CD4-positive, alpha-beta T cell treated with Interleukin-6 at 100 ng/mL for 8 hours (primary cell): ENCODE measurements around the gene CNTFR.
A peak's percentile ranks its signal among the peaks of the same experiment; 100 is the strongest.
"Not testable (repeated sequence)": the region's sequence is repeated elsewhere in the genome, so short reads cannot be mapped to it uniquely, and the experiment has no call there.

Experiments used
- DNase-seq: peaks from one replicate; pipeline ENCODE4 v3.0.0-alpha.2; 2020; ENCODE audit warnings: mixed read lengths, low spot score

Gene CNTFR, protein sequence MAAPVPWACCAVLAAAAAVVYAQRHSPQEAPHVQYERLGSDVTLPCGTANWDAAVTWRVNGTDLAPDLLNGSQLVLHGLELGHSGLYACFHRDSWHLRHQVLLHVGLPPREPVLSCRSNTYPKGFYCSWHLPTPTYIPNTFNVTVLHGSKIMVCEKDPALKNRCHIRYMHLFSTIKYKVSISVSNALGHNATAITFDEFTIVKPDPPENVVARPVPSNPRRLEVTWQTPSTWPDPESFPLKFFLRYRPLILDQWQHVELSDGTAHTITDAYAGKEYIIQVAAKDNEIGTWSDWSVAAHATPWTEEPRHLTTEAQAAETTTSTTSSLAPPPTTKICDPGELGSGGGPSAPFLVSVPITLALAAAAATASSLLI

DNA sequence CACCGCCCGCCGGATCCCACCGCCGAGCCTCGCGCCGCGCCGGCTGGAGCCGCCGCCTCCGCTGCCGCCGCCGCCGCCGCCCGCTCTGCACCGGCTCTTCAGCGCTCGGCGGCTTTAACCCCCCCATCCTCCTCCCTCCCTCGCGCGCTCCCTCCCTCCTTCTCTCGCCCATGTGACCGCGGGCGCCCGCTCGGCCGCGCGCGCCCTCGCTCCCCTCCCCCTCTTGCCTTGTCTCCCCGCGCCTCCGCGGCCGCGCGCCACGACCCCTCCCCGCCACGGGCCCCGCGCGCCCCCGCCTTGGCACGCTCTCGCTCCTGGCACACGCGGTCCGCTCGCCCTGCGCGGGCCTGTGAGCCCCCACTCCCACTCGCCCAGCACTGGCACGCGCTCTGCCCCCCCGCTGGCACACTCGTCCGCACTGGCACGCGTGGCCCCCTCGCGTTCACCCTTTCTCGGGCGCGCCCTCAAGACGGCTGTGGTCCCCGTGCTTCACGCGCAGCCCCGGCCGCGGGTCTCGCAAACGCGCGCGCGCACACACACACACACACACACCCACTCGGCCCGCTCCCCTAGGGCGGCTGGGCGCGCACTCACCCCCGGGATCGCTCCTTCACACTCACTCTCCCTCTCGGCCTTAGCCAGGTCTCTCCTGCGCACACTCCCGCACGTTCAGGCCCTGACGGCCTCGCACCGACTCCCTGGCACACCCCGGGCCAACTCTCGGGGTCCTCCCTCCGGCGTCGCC is at the start of gene CNTFR:
CNTFR (minus strand) TSS at position 89 of the 745 bp plus-strand sequence. CDS start 20,743 bp downstream, outside the sequence.
- DNase-seq: no peak

DNA sequence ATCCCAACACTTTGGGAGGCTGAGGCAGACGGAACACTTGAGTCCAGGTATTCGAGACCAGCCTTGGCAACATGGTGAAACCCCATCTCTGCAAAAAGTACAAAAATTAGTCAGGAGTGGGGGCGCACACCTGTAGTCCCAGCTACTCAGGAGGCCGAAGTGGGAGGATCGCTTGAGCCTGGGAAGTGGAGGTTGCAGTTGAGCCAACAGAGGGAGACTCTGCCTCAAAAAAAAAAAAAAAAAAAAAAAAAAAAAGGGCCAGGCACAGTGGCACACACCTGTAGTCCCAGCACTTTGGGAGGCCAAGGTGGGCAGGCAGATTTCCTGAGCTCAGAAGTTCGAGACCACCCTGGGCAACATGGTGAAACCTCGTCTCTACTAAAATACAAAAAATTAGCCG is 49.8 kb upstream of the CNTFR start:
- DNase-seq: not testable (repeated sequence)

DNA sequence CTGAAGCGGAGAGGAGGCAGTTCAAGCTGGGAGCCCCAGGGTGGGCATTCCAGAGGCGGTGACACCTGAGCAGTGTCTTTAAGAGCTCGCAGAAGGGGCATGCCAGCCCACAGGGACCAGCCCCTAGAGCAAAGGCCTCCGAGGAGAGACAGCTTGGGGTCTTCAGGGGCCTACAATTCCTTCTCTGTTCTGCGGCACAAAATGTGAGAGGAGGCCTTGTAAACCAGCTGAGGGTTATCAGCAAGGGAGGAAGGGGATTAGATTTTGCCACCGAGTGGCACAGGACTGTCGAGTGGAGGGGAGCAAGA is 48.6 kb upstream of the CNTFR start:
- no peak for DNase-seq

DNA sequence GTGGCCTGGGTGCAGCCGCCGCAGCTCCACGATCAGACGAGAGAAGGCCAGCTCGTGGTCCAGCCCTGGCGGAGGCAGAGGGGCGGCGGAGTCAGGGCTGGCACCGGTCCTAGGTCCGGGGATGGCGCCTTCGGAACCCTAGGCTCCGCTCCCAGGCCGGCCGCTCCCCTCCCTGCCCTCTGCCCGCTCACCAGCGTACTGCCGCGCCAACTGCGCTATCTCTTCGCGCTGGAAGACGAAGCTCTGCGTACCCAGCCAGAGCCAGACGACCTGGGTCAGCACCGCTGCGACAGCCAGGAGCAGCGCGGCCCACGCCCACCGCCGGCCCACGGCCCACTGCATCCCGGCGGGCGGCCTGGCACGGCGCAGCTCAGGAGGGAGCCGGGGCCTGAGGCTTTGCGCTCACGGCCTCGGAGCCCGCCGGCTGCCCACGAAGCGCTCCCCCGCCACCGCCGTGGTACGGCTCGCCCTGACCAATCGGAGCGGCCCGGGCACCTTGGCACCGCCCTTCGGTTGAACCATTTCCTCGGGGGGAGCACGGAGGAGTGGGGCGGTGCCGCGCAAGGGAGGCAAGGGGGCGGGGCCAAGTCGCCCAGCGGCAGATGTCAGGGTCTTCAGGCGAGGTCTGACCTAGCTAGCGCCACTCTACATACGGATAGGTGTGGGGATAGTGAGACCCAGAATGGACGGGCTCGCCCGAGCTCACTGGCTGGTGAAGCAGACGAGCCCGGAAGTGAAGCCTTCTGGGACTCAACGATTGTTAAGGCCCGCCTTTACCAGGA is 48.0 kb upstream of the CNTFR start, which contains the start of gene SIGMAR1:
SIGMAR1 (minus strand) TSS at position 432 of the 782 bp plus-strand sequence; CDS start at position 342, 90 bp downstream.
- peak; percentile 92 for DNase-seq

DNA sequence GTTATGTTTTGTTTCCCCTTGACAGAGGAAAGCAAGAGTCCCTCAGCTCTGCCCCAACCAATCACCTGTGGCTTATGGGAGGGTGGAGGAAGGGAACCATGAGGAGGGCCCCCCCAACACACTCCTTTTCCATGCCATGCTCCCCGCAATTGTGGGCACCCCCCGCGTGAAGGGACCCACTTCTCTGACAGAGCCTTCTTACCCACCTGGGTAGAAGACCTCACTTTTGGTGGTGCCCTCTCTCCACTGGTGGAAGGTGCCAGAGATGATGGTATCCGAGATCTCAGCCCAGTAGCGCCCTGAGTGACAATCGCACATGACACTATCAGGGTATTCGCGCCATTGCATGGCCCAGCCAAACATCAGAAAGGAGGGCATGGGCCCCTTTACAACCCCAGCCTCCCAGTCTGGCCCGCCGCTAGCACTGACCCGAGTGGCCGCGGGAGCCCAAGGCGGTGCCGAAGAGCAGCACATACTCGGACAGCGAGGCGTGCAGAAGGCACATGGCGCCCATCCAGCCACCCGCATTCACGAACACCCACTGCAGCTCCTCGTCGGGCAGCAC is 47.3 kb upstream of the CNTFR start:
- no peak for DNase-seq

DNA sequence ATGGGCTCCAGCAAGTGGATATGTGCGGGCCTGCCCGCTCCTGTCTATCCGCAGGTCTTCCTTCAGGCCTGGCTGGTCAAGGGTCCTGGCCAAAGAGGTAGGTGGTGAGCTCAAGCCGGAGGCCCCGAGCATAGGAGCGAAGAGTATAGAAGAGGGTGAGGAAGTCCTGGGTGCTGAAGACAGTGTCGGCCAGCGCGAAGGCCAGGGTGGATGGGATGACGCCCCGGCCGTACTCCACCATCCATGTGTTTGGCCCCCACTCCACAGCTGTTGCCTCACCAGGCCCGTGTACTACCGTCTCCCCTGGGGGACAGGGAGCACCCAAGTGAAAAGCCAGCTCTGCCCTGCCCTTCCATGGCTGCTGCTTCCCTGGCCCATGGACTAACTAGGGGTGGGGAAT is 46.0 kb upstream of the CNTFR start:
- no peak for DNase-seq

DNA sequence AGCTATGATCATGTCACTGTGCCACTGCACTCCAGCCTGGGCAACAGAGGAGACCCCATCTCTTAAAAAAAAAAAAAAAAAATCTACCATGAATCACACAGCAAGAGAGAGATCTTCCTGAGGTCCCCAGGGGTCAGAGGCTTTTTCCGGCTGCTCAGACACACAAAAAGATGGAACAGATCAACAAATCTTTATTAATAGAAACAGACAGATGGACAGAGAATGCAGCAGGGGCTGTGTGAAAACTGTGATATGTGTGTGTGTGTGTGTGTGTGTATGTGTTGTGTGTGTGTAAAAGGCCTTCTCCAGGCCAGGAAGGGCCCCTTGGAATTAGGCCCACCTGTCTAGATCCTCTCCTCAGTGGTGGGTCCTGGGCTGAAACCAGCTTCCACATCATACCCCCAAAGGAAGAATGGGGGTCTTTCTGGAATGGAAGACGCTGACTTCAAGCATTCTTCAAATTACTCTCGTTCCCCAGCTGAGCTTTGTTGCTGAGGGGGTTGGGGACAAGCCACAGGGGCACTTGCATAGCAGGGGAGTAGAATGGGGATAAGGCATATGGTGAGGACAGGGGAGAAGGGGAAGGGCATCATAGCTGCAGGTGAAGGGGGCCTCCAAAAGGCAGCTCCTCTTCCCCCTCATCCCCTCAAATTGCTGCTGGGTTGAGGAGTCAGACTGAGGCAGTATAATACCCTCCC is 45.2 kb upstream of the CNTFR start:
- DNase-seq: no peak

DNA sequence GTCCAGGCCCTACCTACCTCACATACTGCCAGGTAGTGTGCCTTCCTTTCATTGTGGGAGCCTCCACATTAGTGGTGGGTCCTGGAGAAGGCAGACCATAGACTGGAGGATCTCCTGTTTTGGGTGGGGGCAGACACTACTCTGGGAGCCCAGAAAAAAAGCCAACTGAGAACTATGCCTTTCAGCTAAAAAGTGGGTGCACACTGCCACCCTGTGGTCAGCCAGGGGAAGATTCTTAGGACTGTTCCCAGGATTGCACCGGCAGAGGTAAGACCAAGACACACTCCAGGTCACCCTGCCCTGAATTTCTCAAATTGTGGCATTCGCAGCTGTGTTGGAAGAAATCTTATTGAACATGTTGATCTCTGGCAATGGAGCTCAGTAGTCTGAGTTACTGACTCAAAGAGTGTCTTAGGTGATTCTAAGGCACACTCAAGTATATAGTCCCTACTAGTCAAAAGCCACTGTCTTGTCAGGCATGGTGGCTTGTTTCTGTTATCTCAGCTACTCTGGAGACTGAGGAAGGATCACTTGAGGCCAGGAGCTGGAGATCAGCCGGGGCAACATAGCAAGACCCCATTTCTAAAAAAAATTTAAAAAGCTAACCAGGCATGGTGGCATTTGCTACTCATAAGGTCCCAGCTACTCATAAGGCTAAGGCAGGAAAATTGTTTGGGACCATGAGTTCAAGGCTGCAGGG is 44.5 kb upstream of the CNTFR start:
- peak; percentile 77 for DNase-seq

DNA sequence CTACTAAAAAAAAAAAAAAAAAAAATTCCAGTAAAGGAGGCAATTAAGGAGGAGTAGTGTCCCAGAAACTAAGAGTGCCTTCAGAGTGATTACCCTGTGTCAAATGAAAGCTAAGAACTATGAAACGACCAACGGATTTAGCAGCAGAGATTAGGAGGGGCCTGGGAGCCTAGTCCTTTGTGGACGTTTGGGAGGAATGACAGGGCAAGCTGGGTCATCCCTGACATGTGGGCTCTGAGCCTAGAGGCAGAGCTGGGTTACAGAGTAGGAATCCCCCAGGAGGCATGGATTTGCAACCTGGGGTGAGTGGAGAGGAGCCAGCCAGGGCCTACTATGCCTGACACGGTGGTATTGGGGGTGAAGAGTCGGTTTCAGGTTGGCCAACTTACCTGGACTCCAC is 43.6 kb upstream of the CNTFR start:
- DNase-seq: no peak

DNA sequence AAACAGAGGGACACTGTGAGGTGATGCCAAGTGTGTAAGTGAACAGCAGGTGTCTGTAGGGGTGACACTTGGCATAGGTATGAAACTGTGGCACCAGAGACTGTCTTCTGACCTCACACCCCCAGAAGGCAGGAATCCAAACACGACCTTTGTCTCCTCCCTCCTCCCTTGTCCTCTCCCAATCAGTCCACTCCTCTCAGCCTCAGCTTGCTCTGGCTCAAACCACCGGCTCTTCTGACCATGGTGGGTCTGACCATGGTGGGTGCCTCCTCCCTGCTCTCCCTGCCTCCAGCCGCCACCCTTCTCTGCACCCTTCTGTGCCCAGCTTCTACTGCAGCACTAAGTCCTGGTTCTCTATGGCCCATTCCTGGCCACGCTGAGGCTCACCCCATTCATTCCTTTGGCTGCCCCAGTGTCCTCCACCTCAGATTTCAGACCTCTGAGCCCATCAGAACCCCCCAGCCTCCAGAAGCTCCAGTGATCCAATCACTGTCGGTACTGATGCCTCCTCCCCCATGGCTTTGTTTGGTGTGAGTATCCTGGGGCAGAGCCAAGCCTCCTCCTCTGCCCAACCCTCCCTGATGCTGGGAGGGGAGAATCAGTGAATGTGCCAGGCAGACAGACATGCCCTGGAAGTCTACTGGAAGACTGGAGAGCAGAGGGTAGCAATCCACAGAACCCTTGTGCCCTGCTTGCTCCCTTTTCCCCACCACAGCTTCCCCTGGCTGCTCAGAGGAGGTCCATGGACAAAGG is 41.1 kb upstream of the CNTFR start:
- DNase-seq: no peak

DNA sequence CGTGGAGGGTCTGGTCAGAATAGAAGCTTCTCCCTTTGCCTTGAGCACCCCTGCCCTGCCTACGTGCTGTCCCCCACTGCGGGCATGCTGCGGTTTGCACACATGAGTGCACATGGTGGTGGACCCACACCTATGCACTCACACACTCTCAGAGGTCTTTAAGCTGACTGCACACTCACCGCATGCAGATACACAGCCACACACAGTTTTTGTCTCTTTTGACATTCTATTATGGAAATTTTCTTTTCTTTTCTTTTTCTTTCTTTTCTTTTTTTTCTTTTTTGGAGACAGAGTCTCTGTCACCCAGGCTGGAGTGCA is 39.9 kb upstream of the CNTFR start:
- DNase-seq: no peak

DNA sequence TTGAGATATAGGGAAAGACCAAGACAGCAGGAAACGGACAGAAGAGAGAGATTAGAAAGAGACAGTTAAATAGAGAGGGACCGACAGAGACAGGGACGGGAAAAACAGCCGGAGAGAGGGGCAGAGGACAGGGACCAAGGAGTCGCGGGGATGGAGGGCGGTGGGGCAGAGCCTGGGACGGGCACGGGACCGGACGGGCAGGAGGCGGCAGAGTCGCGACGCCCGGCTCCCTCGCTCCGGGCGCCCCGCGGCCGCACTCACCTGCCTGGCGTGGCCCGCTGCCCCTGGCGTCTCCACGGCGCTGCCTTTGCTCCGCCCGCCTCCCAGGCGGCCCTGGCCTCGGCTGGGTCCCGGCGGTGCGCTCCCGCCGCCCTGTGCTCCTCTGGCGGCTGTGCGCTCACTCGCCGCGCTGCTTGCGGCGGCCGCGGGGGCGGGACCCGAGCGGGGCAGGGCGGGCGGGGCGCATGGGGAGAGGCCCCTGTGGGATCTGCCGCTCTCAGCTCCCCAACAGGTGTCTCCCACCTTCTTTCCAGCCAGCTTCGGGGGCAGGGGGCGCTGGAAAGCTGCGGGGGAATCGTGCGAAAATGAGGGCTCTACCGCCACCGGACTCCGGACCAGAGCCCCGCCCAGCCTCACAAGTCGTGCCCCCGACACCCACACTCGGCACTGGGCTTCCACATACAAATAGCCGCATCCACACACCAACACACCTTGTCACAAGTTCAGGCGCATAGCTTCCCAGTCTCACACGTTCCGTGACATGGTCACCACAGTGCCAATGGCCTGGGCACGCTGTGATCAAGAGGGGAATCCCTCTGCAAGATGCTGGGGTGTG is 39.3 kb upstream of the CNTFR start, which contains the start of gene ARID3C:
ARID3C (minus strand) TSS at position 411 of the 835 bp plus-strand sequence. CDS start 1,052 bp downstream, outside the sequence.
- no peak for DNase-seq

DNA sequence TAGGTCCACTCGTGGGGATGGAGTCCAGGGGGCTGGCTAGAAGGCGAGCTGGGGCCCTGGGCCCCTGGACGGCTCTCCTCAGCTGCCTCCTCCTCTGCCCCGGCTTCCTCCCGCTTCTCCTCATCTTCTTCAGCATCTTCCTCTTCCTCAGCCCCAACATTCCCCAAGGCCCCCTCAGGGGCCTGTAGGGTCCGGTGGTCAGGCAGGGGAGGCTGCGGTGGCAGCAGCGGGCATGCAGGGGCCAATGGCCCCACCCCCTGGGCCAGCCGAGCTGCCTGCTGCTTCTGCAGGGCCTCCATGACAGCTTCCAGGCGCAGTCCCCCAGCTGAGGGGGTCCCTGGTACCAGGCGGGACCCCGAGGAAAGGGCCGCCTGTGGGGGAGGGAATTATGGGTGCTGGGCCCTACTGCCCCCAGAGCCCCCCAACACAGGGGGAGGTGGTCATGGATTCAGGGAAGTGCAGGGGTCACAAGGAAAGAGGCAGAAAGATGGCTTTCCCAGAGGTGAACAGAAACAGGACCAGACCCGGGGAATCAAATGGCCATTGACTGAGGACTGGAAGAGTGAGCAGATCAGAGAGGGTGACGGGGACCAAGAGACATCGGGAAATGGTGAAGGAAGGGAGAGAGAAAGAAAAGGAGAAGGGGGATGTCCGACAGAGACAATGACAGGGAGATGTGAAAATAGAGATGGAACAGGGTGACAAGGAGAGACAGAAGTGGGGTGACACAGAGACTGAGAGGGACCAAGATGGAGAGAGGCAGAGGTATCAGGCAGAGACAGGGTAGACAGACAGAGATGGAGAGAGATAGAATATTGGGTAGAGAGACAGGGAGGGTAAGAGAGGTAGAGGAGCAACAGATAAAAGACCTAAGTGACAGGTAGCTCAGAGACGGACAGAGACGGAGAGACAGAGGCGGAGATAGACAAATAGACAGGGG is 38.5 kb upstream of the CNTFR start:
- DNase-seq: no peak

DNA sequence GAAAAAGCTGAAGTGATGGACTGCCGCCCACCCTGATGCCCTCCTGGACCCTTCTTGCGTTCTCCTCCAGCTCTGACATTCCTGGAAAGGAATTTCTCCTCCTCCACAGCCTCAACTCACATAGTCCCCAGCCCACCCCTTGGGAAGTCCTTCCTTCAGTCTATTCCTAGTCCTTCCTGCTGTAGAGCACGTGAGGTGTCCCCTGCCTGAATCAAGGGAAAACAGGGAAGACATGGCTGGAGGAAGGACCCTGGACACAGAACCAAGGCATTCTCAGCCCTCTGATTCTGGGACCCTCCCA is 35.6 kb upstream of the CNTFR start:
- DNase-seq: no peak

DNA sequence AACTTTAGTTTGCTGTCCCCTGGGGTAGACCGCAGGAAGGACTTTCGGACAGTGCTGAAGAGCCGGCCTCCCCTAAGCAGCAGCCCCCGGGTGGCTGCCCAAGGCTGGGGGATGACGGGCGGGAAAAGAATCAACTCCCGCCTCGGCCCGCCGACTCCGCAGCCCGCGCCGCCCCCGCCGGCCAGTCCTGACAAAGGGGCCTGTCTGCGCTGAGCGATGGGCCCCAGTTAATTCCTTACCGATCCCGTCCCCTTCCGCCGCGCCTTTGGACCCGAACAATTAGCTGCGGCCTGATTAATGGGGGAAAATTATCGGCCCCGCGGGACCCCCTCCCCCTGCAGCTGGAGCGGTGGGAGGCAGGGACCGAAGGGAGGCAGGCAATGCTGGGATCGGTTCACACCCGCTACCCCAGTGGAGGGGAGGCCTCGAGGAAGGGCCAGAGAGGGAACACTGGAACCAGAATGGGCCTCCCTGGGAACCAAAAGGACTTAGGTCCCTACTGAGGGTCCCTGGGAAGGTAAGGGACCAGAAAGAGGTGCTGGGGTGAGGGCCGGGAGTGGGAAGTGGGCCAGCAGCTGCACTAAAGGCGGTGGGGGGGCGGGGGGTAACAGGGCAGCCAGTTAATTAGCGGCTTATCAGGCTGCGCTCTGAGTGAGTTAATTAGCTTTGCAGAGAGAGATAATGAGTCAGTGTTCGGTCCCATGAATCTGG is 35.1 kb upstream of the CNTFR start:
- no peak for DNase-seq

DNA sequence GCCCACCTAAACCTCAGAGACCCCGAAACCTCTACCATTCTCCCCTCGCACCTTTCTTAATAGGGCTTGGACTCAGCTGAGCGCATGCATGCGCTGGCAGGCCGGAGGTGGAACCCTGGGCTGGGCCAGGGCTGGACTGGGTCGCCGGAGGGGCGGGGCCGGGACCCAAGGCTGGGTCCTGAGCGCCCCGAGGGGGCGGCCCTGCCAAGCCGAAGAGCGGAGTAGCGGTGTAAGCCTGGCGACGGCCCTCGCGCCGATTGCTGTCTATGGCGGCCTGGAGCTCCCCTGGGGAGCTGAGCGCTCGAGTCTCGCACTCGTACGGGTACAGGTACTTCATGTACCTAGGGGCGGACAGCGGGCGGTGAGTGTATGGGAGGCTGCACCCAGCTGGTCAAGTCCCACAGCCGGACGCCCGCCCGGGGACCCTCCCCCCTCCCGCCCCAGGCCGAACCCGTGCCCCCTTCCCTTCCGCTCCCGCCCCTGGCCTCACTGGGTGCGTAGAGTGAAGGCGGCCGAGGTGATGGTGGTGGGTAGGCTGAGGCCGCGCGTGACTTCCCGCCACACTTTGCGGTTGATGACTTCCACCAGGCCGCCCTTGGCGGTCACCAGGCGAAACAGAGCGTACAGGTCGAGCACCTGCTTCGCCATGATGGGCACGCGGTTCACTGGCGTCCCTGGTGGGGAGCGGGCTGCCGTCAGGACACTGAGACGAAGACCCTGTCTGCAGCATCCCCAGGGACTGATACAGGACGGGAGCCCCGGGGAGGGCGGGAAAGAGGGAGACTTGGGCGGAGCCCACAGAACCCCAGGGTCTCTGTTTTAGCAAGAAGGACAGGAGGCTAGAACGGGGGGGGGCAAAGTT is 34.1 kb upstream of the CNTFR start:
- no peak for DNase-seq
